G401.6 (cell line): ENCODE data around the gene MATN1.
A peak's percentile ranks its signal among the peaks of the same experiment; 100 is the strongest.

ENCODE experiments used
- FAIRE-seq: peaks from 2 replicates; lab custom pipeline; 2012; peaks lifted over from hg19 to GRCh38; lab: Jason Lieb, UNC

Gene MATN1

DNA sequence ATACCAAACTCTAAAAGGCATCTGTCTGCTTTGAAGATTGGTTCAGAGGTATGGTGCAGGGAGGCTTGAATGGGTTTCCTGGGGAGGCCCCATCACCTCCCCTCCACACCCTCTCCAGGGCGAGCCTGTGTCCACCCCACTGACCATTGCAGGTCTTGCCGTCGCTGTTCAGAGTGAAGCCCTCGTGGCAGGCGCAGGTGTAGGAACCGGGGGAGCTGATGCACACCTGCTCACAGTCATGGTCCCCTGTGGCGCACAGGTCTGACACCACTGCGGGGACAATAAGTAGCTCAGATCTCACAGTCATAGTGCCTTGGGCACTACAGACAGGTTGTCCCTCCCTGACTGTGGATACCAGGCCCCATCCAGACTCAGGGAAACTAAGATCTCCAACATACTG, 6.7 kb downstream of the MATN1 start:
- no peak for FAIRE-seq

- FAIRE-seq = no peak
Measured at GRCh38 chr1:30715886-30716285, 7.5 kb downstream of the MATN1 start.

- no peak for FAIRE-seq
Measured at GRCh38 chr1:30715216-30715615, 8.2 kb downstream of the MATN1 start.

DNA sequence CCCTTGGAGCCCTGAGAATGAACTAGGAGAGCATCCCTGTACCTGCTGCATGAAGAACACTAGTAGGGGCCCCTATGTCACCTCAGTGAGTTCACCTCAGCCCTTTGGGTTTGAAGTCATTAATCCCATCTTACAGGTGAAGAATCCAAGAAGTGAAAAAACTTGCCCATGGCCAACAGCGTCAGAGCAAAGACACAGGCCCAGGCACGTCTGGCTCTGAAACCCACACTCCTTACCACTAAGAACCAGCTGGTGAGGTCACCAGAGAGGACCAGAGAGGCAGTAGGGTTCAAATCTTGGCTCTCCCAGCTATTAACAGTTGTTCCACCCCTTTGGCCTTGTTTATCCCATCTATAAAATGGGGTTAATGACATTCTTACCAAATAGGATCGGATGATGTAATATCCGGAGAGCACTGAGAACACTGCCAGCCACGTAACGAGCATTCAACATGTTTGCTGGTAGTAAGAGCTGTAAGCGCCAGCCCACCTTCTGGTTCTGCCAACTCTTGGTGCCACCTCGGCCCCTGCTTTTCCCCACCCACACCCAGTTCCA, 8.8 kb downstream of the MATN1 start:
- no peak for FAIRE-seq

GRCh38 chr1:30714025-30714424, 9.4 kb downstream of the MATN1 start:
- no peak for FAIRE-seq

- no peak for FAIRE-seq
Measured at GRCh38 chr1:30713311-30713710, 10.1 kb downstream of the MATN1 start.

DNA sequence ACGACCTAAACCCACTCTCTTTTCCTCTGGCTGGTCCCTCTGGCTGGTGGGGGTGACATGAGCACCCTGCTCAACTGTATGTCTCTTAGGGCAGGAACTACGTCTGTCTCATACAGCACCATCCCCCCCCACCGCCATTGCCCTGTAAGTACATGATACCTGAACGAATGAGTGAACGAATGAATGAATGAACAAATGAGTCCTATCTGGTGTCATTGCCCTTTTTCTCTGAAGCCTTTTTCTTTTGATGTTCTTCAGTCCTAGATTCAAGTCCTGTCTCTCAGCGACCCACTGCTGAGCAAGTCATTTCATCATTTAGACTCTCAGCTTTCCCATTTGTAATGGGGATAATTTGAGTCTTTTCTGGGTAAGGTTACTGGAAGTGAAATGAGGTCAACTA, 10.8 kb downstream of the MATN1 start:
- no peak for FAIRE-seq

DNA sequence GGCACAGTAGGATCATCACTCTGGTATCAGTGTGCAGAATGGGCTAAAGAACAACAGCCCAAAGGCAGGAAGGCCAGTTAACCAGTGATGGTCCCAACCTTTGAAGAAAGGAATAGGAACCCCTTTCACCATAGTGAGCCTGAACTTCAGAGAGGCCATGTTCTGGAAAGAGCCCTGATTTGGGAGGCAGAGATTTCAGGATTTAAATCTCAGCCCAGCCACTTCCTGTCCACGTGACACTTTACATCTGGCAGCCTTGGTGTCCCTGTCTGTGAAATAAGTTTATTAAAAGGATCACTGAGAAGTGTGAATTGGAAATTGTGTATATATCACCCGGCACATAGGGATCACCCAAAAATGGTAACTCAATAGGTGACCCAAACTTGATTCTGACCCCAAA, 13.0 kb downstream of the MATN1 start:
- FAIRE-seq = no peak

DNA sequence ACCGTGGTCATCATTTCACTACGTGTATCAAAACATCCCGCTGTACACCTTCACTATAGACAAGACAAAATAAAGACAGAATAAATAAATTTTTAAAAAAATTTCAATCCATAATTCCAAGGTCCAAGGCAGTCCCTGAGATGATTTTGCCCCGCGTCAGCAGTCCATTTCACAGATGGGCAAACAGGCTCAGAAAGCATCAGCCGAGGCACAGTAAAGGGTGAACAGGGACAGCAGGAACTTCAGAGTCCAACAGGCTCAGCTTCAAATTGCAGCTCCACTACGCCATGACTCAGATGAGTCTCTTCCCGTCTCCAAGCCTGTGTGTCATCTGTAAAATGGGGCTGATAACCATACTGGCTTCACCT, 15.0 kb downstream of the MATN1 start:
- FAIRE-seq = no peak

- FAIRE-seq = peak; percentile 53
Measured at GRCh38 chr1:30707412-30708360, 15.7 kb downstream of the MATN1 start.

DNA sequence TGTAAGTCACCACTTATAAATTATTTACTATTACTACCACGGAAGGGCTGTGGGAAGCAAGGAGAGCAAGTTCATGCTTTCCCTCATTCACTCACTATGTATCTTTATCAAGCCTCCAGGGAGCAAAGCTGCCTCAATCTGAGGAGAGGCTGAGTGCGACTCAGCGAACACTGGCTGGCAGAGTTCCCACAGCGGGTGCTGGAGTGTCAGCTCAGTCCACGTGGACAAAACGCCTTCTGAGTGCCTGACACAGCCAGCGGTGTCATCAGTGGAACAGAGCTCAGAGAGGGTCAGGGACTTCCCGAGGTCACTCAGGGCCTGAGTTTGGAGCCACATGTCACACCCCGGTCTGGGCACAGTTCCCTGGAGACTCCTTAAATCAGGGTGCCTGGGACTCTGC, 16.9 kb downstream of the MATN1 start:
- FAIRE-seq = no peak

DNA sequence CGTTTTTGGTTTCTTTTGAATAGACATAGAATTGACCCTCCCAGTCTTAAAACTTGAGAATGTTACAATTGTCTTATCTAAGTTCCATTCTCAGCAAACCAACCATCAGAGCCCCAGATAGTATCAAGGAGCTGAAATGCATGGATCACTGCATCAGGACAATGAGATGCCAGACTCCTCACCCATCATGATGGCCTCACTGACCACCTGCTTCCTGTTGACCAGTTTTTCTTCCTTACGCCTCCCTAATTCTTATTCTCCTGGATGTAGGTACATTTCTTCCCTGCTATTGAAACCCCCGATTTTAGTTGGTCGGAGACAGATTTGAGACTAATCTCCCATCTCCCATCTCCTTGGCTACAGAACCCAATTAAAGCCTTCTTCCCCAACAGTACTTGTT, 17.7 kb downstream of the MATN1 start:
- FAIRE-seq = no peak

- FAIRE-seq = no peak
Measured at GRCh38 chr1:30704765-30705509, 18.4 kb downstream of the MATN1 start.

DNA sequence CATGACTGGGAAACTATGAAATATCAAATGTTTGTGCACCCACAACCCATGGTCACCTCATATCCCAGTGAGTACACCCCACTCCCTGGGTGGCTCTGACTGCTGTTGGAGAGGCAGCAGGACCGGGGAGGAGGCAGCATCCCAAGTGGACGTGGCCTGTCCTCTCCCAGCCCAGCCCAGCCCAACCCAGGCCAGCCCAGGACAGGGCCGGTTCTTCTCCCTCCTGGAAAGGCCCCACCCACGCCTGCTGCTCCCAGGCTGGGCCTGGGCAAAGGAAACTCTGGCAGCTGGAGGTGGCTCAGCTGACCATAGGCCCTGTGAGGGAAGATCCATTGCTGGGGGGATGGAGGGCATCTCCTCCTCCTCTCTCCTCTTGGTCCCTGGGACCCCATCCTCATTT, 19.1 kb downstream of the MATN1 start:
- FAIRE-seq = no peak

- no peak for FAIRE-seq
Measured at GRCh38 chr1:30702823-30703222, 20.6 kb downstream of the MATN1 start.

- FAIRE-seq = no peak
Measured at GRCh38 chr1:30701258-30701633, 22.1 kb downstream of the MATN1 start.

GRCh38 chr1:30700528-30701257, 22.7 kb downstream of the MATN1 start:
- no peak for FAIRE-seq

- FAIRE-seq = no peak
Measured at GRCh38 chr1:30699762-30700161, 23.6 kb downstream of the MATN1 start.

GRCh38 chr1:30698401-30698981, 24.9 kb downstream of the MATN1 start:
- FAIRE-seq = no peak

GRCh38 chr1:30697571-30698376, 25.6 kb downstream of the MATN1 start:
- no peak for FAIRE-seq

DNA sequence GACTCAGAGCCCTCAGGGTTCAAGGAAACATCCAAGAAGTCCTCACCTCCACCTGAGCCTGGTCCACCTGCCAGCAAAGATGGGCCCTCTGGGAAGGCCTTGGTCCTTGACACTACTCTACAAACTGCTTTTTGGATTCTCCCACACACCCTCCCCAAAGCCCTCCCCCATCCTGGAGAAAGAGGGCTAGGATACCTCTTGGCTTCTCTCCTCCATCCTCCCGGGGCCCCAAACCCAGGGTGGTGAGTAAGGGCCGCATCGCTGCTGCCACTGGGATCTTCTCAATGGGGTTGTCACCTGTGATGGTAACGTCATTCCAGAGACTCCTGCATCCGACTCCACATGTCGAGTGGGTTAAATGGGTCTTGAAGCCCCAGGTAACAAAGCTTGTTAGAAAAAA, 26.6 kb downstream of the MATN1 start:
- no peak for FAIRE-seq
